Duodenal mucosa (tissue), 2 donors: ENCODE data around the gene L1CAM.

Experiments
- H3K27ac ChIP-seq: one replicate; pipeline ENCODE4 v1.7.0; 2013; ENCODE audit warnings: low read depth, low read length
- H3K27me3 ChIP-seq, 2 donors: one replicate each; pipeline ENCODE4 v1.7.0; 2013; ENCODE audit warnings: low read length in 2 of 2, control low read depth in 1 of 2; ENCODE audit not compliant: insufficient read depth in 2 of 2, control insufficient read depth in 1 of 2
- H3K36me3 ChIP-seq, 2 donors: one replicate each; pipeline ENCODE4 v1.7.0; 2013; ENCODE audit warnings: low read length in 2 of 2, control low read depth in 1 of 2; ENCODE audit not compliant: insufficient read depth in 2 of 2, control insufficient read depth in 1 of 2
- H3K4me1 ChIP-seq, 2 donors: one replicate each; pipeline ENCODE4 v1.7.0; 2013; ENCODE audit warnings: low read length in 2 of 2, control low read depth in 1 of 2; ENCODE audit not compliant: insufficient read depth in 2 of 2, control insufficient read depth in 1 of 2
- H3K4me3 ChIP-seq, 2 donors: one replicate each; pipeline ENCODE4 v1.7.0; 2013; ENCODE audit warnings: low read length in 2 of 2, low read depth in 1 of 2
- H3K9ac ChIP-seq, 2 donors: one replicate each; pipeline ENCODE4 v1.7.0; 2013; ENCODE audit warnings: low read length in 2 of 2, low read depth in 1 of 2
- H3K9me3 ChIP-seq, 2 donors: one replicate each; pipeline ENCODE4 v1.7.0; 2013; ENCODE audit warnings: low read length in 2 of 2, control low read depth in 1 of 2; ENCODE audit not compliant: control insufficient read depth in 1 of 2

The L1CAM gene

DNA sequence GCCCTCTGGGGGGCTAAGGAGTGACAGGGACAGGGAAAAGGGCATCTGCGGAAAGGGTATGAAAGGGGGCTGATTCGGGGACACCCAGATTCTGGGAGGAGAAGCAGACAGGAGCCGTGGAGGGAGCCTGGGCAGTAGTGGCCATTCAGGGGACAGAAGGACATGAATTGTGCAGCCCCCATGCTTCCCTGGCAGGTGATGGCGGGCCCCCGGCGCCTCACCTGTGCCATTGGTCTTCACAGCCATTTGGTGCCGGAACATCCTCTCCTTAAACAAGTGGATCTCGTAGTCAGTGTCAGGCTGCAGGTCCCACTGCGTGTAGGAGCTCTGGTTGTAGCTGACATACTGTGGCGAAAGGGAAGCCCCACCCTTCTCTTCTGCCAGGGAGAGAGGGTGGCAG is 21.9 kb downstream of the L1CAM start:
- H3K27ac ChIP-seq: no peak overlapping the region
- no peaks in the 10 kb centered on the region for H3K36me3 ChIP-seq
- H3K9ac ChIP-seq: no peak overlapping the region
- H3K9me3 ChIP-seq: no peaks in the 10 kb centered on the region
- no peak overlapping the region for H3K4me3 ChIP-seq
- H3K27me3 ChIP-seq: no peaks in the 10 kb centered on the region
- H3K4me1 ChIP-seq: no peaks in the 10 kb centered on the region

DNA sequence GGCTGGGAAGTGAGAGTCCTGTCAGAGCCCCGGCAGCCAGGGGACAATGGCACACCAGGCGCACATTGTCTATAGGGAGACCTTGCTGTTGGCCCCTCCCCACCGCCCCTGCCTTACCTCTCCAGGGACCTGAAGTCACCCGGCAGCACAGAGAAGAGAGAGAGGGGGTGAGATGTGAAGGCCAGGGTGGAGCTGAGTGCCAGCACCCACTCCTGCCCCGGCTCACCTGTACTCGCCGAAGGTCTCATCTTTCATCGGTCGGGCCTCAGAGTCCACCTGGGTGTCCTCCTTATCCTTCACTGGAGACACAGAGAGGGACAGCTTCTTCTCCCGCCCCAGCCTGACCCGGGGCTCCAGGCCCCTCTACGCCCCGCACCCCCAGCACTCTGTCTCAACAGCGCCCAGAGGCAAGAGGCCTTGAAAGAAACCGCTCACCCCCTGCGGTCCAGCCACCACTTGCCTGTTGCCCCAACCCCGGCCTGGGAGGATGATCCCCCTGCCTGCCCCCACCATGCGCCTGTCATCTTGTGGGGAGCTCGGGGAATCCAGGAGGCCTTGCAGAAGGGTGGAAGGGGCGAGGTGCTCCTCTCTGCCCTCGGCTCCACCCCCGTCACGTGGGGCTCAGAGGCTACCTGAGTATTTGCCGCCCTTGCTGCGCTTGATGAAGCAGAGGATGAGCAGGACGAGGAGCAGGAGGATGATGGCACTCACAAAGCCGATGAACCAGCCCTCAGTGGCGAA is 22.6 kb downstream of the L1CAM start:
- Histone ChIP-seq H3K27ac (no peak overlapping the region), H3K9me3 (no peaks in the 10 kb centered on the region), H3K36me3 (no peaks in the 10 kb centered on the region), H3K9ac (no peak overlapping the region), H3K4me3 (no peak overlapping the region), H3K4me1 (no peaks in the 10 kb centered on the region), H3K27me3 (no peaks in the 10 kb centered on the region)

DNA sequence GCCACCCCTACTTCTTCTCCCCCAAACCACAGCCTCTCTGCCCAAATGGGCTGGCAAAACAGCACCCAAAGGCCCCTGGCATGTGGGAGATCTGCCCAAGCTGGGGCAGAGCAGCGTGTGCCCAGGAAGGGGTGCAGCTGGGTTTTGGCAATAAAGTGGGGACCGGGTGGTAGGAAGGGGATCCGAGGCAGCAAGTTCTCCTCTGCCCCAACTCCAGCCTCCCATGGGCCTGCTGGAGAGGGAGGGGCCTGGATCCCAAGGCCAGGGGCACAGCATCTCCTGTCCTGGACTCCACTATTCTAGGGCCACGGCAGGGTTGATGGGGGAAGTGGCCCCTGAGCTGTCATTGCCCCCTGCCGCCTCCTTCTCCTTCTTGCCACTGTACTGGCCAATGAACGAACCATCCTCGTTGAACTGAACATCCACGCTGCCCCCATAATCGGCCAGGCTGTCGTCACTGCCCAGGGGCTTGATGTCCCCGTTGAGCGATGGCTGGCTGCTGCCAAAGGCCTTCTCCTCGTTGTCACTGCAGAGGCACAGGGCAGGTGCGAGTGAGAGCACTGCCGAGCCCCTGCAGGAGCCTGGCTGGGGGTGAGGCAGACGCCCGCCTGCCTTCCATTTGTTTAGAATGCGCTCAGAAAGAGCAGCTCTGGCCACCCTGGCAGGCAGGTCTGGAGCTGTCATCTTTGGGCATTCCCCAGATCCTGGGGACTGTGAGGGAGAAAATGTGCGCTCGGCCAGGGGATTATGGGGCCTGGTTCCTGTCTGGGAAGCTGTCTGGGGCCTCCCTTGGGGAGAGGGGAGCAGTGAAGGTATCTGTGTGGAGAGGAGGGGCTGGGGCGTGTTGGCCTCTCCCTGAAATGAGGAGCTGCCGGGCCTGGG is 23.4 kb downstream of the L1CAM start:
- Histone ChIP-seq H3K27ac (no peak overlapping the region), H3K9ac (no peak overlapping the region), H3K9me3 (no peaks in the 10 kb centered on the region), H3K36me3 (no peaks in the 10 kb centered on the region), H3K27me3 (no peaks in the 10 kb centered on the region), H3K4me3 (no peak overlapping the region), H3K4me1 (no peaks in the 10 kb centered on the region)

DNA sequence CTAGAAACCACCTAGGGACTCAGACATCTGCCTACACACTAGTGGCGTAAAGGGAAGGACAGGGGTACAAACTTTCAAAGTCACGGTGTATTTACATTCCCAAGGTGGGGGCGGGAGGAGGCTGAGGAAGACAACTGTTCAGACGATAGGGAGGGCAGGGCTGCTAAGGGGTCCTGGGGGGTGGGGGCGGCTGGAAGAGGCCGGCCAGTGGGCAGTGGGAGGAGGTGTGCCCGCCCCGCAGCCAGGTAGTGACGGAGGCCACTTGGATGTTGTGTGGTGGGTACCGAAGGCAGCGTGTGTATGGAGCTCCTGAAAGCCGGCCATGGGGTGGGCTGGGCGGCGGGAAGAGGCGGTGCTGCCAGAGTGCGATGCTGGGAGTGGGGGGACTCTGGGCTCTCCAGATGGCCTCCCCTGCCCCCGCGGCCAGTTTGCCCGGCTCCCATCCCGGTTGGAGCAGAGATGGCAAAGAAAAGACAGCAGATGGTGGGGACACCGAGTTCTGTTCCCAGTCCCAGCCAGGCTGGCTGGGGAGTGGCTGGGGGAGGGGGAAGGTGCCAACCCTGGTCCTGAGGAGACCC is 24.2 kb downstream of the L1CAM start:
- Histone ChIP-seq H3K9ac (no peak overlapping the region), H3K36me3 (no peaks in the 10 kb centered on the region), H3K9me3 (no peaks in the 10 kb centered on the region), H3K4me3 (no peak overlapping the region), H3K4me1 (no peaks in the 10 kb centered on the region), H3K27ac (no peak overlapping the region), H3K27me3 (no peaks in the 10 kb centered on the region)

DNA sequence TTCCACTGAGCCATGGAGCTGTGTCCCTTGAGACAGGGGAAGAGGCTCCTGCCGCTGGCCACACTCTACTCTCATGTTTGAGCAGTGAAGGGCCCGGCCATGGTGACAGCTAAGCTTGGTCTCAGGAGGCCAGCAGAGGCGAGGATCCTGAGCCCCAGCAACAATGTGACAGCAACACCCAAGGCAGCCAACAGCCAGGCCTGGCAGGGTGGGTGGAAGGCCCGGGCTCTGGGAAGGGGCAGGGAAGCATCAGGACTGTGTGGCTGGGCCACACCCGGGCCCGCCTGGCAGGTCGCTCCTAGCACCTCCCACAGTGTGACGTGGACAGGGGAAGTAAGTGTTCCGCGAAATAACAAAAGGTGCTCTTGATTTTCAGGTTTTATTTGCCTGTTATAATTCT is 24.8 kb downstream of the L1CAM start:
- H3K36me3 ChIP-seq: no peaks in the 10 kb centered on the region
- H3K27me3 ChIP-seq: no peaks in the 10 kb centered on the region
- H3K4me3 ChIP-seq: no peak overlapping the region
- no peak overlapping the region for H3K27ac ChIP-seq
- H3K9ac ChIP-seq: no peak overlapping the region
- H3K4me1 ChIP-seq: no peaks in the 10 kb centered on the region
- H3K9me3 ChIP-seq: no peaks in the 10 kb centered on the region

DNA sequence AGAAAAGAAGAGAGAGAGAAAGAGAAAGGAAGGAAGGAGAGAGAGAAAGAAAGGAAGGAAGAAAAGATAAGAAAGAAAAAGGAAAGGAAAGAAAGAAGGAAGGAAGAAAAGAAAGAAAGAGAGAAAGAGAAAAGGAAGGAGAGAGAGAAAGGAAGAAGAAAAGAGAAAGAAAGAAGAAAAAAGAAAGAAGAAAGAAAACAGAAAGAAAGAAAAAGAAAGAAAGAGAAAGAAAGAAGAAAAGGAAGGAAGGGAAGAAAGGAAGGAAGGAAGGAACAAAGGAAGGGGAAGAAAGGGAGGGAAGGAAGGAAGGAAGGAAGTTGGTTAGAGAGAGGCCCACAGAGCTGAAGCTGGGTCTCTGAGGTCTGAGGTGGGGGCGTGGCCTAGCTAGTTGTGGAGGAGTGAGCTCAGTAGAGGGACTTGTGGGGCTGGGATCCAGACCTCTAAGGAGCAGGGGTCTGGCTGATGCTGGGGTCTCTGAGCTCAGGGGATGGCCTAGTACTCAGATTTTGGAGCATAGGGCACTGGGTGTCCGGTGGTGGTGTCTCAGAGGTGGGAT is 28.5 kb downstream of the L1CAM start:
- H3K9me3 ChIP-seq: no peaks in the 10 kb centered on the region
- H3K4me3 ChIP-seq: no peak overlapping the region
- no peaks in the 10 kb centered on the region for H3K27me3 ChIP-seq
- H3K4me1 ChIP-seq: no peaks in the 10 kb centered on the region
- no peak overlapping the region for H3K27ac ChIP-seq
- no peaks in the 10 kb centered on the region for H3K36me3 ChIP-seq
- H3K9ac ChIP-seq: no peak overlapping the region

DNA sequence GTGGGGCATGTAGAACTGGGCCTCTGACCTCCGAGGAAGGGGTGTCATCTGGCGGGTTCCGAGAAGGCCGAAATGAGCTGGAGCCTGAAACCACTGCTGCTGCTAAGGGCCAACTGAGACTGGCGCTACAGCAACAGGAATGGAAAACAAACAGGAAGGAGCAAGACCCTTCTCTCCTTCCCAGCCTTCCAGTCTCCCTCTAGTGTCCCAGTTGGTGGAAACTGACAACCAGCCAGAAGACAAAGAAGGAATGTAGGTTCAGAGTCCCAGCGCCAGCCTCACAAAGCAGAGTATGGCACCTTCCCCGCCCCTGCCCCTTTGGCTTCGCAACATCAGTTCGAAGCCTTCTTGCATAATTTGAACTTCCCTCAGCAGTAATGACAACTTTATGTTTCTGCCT is 31.3 kb downstream of the L1CAM start:
- Histone ChIP-seq H3K27ac (no peak overlapping the region), H3K9ac (no peak overlapping the region), H3K4me1 (no peaks in the 10 kb centered on the region), H3K4me3 (no peak overlapping the region), H3K36me3 (no peaks in the 10 kb centered on the region), H3K9me3 (no peaks in the 10 kb centered on the region), H3K27me3 (no peaks in the 10 kb centered on the region)

DNA sequence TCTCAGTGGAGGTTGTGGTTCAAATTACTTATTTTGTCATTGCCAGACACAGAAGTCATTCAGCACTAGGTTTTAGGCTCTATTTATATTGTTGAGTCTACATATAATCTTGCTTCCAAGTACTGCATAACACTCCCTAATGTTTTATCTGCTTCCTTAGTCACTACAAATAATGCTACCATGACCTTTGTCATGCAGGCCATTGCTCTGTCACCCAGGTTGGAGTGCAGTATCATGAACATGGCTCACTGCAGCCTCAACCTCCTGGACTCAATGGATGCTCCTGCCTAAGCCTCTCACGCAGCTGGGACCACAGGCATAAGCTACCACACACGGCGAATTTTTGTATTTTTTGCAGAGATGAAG is 32.1 kb downstream of the L1CAM start:
- Histone ChIP-seq H3K4me1 (no peaks in the 10 kb centered on the region), H3K27me3 (no peaks in the 10 kb centered on the region)

DNA sequence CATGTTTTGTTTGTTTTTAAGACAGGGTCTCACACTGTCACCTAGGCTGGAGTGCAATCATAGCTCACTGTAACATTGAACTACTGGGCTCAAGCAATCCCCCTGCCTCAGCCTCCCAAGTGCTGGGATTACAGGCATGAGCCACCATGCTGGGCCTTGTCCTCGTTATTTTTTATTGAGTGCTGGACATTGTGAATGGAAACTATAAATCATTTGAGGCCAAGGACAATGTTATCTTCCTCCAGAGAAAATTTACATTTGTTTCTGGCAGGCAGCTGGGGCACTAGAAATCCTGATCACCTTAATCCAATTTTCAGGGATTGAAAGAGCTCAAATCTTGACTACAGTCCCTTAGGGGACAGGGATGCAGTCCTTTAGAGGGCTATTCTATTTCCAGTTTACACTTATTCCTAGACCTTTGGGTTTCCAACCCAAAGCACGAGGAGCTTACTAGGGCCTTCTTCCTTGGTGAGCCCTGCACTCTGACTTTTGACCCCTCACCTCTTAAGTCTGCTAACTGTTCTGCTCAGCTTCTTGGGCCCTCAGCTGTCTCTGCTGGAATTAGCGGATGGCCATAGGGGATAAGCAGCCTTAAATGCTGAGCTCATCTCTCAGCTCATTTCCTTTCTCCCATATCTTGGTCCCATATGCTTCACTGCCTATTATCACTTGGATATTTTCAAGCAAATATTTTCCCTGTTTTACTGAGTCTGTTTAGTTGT is 32.6 kb downstream of the L1CAM start:
- no peaks in the 10 kb centered on the region for H3K9me3 ChIP-seq
- H3K36me3 ChIP-seq: no peaks in the 10 kb centered on the region
- no peaks in the 10 kb centered on the region for H3K27me3 ChIP-seq
- no peak overlapping the region for H3K9ac ChIP-seq
- no peaks in the 10 kb centered on the region for H3K4me1 ChIP-seq
- H3K27ac ChIP-seq: no peak overlapping the region
- no peak overlapping the region for H3K4me3 ChIP-seq

More for the DNA sequence above, 32.1 kb downstream of the L1CAM start:
- Histone ChIP-seq H3K36me3 (no peaks in the 10 kb centered on the region), H3K9ac (no peak overlapping the region), H3K9me3 (no peaks in the 10 kb centered on the region), H3K4me3 (no peak overlapping the region), H3K27ac (no peak overlapping the region)
